Raji (cell line): ENCODE data around the gene NAV2.

Source experiments
- POLR2A ChIP-seq: IDR thresholded peaks from 2 replicates; pipeline ENCODE4 v1.6.1; 2011; ENCODE audit warnings: low read depth, low read length, control low read depth; ENCODE audit not compliant: insufficient read depth

The NAV2 gene

DNA sequence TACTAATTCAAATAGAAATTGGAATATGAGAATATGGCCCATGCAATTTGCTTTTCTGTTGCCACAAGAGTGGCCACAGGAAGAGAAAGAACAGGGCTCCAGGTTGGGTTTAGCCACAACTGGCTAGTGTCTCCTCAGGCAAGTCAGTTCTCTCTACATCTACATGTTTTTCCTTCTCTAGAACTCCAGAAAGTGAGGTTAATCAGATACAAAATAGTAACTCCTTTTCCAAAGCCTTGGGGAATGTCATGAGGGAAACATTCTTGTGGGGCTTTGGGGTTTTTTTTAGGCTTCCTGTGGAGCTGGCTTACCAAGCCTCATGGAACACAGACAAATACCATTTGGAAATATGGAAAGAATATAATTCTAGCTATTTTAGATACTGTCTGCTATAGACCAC is 161.6 kb downstream of the NAV2 start:
- TF ChIP-seq POLR2A: no peak

DNA sequence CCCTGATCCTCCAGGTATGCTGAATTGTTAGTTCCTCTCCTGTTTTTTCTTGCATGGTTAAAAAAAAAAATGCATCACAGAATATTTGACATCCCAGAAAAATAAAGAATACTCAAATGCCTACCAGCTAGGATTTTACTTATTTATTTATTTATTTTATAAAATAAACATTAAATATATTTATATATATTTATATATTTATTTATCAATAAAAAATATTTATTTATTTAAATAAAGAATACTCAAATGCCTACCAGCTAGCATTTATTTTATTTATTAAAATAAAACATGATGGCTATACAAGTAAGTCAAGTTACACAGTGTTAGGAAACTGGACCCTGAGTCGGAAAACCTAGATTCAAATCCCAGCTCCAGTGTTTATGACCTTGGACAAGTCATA is 164.1 kb downstream of the NAV2 start:
- no peak for TF ChIP-seq POLR2A

DNA sequence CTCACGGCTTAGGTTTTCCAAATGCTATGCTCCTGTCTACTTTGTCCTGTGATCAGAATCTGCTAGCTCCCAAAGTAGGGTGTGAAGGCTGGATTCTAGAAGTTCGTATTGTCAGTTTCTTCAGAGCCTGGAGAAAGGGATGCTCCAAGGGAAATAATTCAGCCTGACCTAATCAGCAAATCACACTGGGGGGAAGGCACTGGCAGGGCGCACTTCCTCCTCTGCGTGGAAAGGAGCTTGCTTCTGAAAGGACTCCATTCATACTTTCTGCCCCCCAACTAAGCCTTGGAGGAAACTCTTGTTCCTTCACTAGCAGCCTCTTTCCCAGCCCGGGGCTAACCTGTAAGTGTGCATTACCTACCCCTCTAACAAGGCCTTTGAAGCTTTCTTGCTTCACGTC is 165.9 kb downstream of the NAV2 start:
- no peak for TF ChIP-seq POLR2A

DNA sequence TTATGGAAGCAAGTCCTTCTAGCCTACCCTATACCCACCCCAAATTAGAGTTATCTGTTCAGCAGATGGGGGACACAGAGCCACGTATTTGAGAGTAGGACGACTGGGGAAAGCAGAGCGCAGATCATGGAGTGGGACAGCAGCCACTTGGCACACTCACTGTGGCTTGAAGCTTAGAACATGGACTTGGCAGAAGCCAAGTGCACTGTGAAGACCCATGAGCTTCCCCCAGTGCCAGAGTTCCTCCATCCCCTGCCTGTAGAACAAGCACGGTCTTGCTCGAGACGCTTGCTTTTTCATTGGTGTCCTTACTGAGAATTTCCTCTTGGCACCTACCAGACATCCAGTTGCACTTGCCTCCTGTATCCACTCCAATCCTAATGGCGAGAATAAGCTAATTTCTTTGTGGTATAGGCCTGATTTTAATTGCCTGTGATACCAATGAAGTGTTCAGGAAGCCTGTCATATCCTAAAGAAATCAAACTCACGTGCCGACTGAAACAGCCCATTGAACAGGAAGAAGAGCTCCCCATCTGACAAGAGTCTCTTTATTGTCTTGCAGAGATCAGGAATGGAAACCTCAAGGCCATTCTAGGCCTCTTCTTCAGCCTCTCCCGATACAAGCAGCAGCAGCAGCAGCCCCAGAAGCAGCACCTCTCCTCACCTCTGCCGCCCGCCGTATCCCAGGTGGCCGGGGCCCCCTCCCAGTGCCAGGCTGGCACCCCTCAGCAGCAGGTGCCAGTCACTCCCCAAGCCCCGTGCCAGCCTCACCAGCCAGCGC is 166.9 kb downstream of the NAV2 start:
- no peak for TF ChIP-seq POLR2A

DNA sequence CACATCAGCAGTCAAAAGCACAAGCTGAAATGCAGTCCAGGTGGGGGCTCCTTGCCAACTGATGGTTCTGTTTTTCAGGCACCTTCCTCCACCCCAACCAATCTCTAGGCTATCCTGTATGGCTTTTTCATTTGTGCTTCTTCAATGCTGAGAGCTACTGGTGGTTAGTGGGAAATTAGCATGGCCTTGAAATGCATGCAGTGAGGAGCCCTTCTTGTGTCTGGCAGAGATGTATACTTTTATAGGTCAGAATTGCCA is 167.4 kb downstream of the NAV2 start:
- no peak for TF ChIP-seq POLR2A

DNA sequence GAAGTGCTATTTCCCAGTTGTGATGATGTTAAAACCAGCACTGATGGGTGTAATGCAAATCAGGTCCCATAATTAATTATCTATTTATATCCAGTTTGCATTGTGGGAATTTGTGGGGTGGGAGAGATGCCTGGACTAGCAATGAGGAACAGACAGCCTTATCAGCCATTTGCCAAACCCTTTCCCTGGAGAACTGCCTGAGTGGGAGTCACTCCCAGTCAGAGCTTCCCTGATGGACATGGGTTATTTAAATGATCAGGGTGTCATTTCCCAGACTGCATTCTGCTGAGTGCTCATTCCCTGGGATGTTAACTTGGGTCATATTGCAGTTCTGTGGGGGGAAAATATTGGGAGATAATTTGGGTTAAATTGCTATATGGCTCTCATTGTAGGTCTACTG is 168.5 kb downstream of the NAV2 start:
- TF ChIP-seq POLR2A: no peak

DNA sequence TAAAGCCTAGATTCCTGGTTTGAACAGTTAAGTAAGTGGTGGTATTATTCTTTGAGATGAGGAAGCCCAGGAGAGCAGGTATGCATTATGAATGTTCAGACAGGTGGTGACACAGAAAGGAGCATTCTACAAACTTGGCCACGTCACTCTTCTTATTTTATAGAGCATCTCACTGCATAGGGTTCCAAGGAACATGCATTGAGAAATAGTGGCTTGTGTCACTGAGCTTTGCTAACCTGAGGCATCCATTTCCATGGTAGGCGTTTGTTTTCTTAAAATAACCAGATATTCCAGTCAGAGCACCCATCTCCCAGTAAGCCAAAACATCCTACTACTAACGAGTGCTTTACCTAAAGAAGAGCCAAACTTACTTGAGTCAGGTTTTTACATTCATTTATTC is 169.7 kb downstream of the NAV2 start:
- TF ChIP-seq POLR2A: no peak

DNA sequence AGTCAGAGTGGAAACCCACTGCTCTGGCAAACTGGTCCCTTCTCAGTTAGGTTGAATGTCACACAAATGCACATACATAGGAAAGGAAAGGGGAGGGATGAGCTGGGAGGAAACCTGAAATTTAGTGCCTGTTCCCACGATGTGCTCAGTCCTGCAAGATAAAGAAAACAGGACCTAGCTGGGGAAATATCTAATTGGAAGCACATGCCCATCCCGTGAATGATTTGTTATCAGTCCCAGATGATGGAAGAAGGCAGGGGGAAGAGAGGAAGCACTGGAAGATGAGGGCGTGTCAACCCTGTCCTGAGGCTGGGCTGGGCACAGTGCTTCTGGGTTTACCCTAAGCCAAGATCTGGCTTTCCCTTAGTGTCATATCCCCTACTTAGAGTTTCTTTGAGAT is 173.9 kb downstream of the NAV2 start:
- no peak for TF ChIP-seq POLR2A

DNA sequence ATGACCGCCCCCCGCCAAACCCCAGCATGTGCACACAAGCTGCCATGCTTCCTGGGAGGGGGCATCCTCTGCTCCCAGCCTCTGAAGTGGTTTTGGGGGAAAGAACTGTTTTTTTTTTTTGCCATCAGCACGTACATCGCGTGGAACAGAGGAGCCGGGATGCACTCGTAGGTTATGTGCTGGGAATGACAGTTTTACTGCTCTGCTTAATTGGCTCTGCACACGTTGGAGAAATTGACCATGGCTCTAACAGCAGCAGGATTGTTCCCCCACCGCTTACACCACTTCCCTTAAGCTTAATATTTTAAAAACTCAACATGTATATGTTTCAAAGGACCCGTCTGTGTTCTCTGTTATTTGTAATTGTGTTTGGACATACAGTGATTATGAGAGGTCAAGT is 175.2 kb downstream of the NAV2 start:
- no peak for TF ChIP-seq POLR2A

DNA sequence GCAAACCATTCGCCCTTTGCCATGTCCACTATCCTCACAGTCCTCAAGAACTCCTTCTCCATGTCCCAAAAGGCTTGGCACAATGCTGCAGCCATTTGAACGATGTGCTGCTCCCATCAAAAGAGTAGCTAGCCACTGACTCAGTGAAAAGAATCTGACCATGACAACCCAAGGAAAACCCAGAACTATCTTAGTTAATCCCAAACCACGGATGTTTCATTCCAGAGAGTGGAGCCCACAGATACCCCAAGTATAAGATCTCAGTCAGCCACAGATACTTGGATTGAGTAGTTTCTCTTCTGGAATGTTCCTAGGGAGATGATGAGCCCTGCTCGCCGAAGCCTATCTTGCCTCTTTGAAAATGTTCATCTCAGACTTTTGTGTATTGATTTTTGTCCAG is 176.9 kb downstream of the NAV2 start:
- no peak for TF ChIP-seq POLR2A

DNA sequence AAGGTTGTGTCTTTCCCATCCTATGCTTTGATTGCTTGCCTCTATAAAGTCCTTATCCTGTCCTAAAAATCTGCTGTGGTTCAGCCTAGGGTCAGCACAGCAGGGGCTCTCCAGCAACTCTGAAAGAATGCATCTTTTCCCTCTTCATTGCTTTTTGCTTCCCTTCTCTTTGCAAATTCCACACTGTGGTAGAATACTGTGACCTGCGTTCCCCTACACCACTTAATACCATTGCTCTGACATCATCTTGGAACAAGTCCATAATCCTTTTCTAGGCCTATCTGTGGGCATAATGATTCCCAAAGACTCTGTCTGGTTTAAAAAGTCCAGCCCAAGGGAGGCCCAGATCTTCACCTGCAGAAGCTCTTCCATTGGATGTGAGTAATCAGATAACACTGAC is 177.7 kb downstream of the NAV2 start:
- TF ChIP-seq POLR2A: no peak

DNA sequence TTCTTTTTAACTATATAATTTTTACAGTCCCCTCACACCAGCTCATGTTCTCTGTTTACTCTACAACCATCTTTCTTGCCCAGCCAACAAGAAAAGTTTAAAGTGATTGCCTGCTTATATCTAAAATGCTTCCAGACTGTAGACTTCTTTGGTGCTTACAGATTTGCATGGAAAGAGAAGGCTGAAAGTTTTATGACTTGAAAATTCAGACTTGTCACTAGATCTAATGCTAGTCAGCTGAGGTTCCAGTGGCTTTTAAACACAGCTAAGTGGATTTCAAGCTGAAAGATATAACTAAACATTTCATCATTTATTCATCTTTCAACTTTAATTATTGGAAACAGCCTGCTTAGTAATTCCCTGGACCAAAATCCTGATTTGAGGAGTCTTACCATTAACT is 178.4 kb downstream of the NAV2 start:
- TF ChIP-seq POLR2A: no peak

DNA sequence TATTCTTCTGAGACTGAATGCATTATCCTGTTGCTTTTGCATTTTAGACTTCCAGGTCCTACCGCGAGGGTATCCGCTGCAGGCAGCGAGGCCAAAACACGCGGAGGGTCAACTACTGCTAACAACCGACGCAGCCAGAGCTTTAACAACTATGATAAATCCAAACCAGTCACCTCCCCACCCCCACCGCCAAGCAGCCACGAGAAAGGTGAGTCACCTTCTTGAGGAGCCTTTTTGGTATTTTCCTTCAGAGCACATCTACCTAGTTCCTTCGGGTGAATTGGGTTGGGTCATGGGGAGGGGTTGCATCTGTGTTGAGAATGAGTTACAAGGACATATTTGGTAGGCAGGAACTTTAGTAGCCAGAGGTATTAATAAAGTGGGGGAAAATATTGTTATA is 179.8 kb downstream of the NAV2 start:
- no peak for TF ChIP-seq POLR2A

DNA sequence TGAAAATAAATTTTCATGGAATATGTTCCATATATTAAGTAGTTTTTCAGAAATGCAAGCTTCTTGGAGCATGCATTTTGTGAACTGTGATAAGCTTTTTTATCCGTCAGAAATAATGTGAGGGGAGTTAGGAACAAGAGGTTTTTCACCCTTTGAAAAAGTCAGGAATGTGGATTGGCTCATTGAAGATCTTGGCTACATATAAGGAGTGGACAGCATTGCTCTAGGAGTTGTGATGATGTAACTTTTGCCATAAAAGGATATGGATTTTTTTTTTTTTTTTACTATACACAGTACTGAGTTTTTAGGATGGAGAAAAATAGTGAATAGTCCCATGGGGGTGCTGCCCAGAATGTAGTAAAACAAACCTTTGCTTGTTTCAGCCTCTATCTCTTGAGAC is 180.2 kb downstream of the NAV2 start:
- TF ChIP-seq POLR2A: no peak

DNA sequence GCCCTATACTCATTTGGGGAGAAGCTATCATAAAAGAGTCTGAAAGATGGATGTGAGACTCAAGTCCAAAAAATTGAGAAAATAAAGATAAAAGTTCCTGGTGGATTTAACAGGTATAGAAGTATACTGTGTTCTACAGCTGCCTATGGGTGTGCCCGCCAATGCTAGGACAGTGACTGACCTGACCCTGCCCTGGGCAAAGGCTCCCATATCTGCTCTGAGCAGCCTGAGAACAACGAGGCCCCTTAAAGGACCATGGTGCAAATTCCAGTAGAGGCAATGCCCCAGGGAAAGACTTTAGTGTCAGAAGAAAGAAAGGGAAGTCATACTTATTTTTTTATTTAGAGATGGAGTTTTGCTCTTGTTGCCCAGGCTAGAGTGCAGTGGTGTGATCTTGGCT is 181.8 kb downstream of the NAV2 start:
- no peak for TF ChIP-seq POLR2A

DNA sequence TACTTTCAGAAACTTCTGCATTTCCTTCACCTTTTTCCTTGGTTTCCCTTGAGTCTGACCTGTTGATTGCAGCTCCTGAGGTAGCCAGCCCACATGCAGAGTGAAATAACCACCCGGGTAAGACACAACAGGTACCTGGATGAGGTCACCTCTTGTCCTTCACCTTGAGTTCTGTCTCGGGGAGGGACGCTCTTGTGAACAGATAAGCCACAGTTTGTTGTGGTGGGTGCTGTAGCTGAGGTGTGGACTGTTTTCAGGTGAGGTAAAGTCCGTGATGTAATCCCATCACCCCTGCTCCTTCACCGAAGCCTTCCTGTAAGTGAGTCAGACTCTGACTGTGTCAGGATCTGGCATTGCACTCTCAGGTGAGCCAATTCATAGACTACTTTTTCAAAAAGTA is 183.1 kb downstream of the NAV2 start:
- no peak for TF ChIP-seq POLR2A

DNA sequence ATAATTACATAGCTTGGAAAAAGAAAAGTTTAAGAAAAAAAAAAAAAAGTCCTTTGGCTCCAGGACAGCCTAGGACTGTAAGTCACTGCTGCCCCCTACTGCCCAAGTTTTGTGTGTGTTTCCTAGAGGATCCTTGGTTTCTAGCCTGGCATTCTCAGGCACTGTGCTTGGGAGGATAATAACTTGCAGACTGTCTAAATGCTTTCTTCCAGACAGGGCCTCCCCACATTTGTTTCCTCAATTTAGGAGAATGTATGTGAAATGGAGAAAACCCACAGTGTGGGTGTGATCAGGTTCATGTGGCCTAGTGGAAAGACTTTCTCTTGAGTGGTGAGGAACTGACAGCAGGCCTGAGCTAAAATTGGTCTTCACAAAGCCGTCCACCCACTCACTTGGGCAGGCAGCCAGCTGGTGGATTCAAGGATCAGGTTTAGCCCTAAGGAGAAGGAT is 191.0 kb downstream of the NAV2 start:
- TF ChIP-seq POLR2A: no peak
